HepG2 (cell line): ENCODE data around the gene GAL3ST2. TPM values are rescaled to one million over a fixed set of nuclear protein-coding genes. Genes with fewer than 3 reads are reported as not detected.
A peak's percentile ranks its signal among the peaks of the same experiment; 100 is the strongest.

Source experiments
- ATAC-seq: fragments of 200-7000 bp; cut with Tn5 transposase; 3 replicates; pipeline ENCODE4 v1.9.1; 2020; ENCODE audit warnings: mild to moderate bottlenecking, moderate library complexity
- BruUV-seq: library from RNA; stranded (reverse); fragments of 400-500 nt; replicated peaks from 2 replicates; lab custom pipeline; 2021; lab: Mats Ljungman, UMichigan
- CTCF ChIA-PET: fragments of 300-600 bp; formaldehyde crosslinking; extraction: SDS; loops from one replicate; lab custom pipeline; 2021; ENCODE audit warnings: low total read pairs, inconsistent platforms, low intra/inter-chr PET ratio; lab: Yijun Ruan, JAX
- POLR2A ChIA-PET: fragments of 350-600 bp; sonication (Branson Sonifier 250); formaldehyde crosslinking; loops from one replicate; lab custom pipeline; 2020; ENCODE audit warnings: antibody characterized with exemption, inconsistent platforms; lab: Yijun Ruan, JAX
- DNase-seq: peaks from one replicate; pipeline ENCODE4 v3.0.0-alpha.2; 2015; ENCODE audit warnings: low spot score
- FAIRE-seq: peaks from 3 replicates; lab custom pipeline; 2011; peaks lifted over from hg19 to GRCh38; lab: Jason Lieb, UNC
- H2AFZ ChIP-seq: one replicate; pipeline ENCODE4 v1.6.1; 2011; ENCODE audit warnings: low read length, inconsistent platforms
- H3K27ac ChIP-seq: fragments of 300-600 bp; 3 replicates; pipeline ENCODE4 v1.8.0; 2011; ENCODE audit warnings: mixed run types, mild to moderate bottlenecking, mixed read lengths, low read length, inconsistent platforms; ENCODE audit not compliant: insufficient read depth; ENCODE audit errors: extremely low read length
- H3K27me3 ChIP-seq, 2 experiments: fragments of 200-600 bp in 1 of 2; 2 replicates in 1 of 2; 3 replicates in 1 of 2; pipeline versions ENCODE4 v1.6.0 to v1.8.0; 2011; ENCODE audit warnings: low read length in 2 of 2, mild to moderate bottlenecking in 2 of 2, moderate library complexity in 2 of 2, inconsistent platforms in 1 of 2; ENCODE audit not compliant: insufficient read depth in 2 of 2, control insufficient read depth in 1 of 2
- H3K36me3 ChIP-seq, 2 experiments: fragments of 200-600 bp in 1 of 2; replicated peaks in 1 of 2; 2 replicates in 1 of 2; 3 replicates in 1 of 2; pipeline versions ENCODE4 v1.5.1 to v1.8.0; 2011; ENCODE audit warnings: low read length in 2 of 2, inconsistent platforms in 1 of 2; ENCODE audit not compliant: insufficient read depth in 2 of 2, control insufficient read depth in 1 of 2
- H3K4me1 ChIP-seq: 2 replicates; pipeline ENCODE4 v1.5.1; 2012; ENCODE audit warnings: low read length, inconsistent platforms; ENCODE audit not compliant: insufficient read depth
- H3K4me2 ChIP-seq: 2 replicates; pipeline ENCODE4 v1.6.0; 2011; ENCODE audit warnings: low read depth, low read length, inconsistent platforms
- H3K4me3 ChIP-seq, 3 experiments: fragments of 200-600 bp in 1 of 3; sonication (generic), shearing (Covaris generic) in 1 of 3; replicated peaks in 1 of 3; 2 replicates each; pipeline ENCODE4 v1.5.1; 2011 to 2016; ENCODE audit warnings: low read length in 3 of 3, inconsistent platforms in 2 of 3, low read depth in 2 of 3, mild to moderate bottlenecking in 2 of 3, control low read depth in 1 of 3, mixed read lengths in 1 of 3; ENCODE audit not compliant: insufficient read depth in 1 of 3
- H3K79me2 ChIP-seq: one replicate; pipeline ENCODE4 v1.6.1; 2011; ENCODE audit warnings: low read length, inconsistent platforms; ENCODE audit not compliant: insufficient read depth
- H3K9ac ChIP-seq: 2 replicates; pipeline ENCODE4 v1.6.0; 2011; ENCODE audit warnings: mild to moderate bottlenecking, low read depth, low read length, inconsistent platforms; ENCODE audit not compliant: insufficient read depth
- H3K9me3 ChIP-seq: 2 replicates; pipeline ENCODE4 v1.5.1; 2012; ENCODE audit warnings: mild to moderate bottlenecking, low read length
- H4K20me1 ChIP-seq: 2 replicates; pipeline ENCODE4 v1.6.0; 2011; ENCODE audit warnings: inconsistent platforms, mild to moderate bottlenecking, low read length, moderate library complexity; ENCODE audit not compliant: insufficient read depth
- ARNT ChIP-seq: fragments of 450-650 bp; IDR thresholded peaks from 2 replicates; pipeline ENCODE4 v1.6.1; 2017
- ETV6 ChIP-seq: sonication (generic); formaldehyde crosslinking; conservative IDR thresholded peaks from 2 replicates; pipeline ENCODE4 v1.4.0; 2020; ENCODE audit warnings: missing genetic modification reagents
- GABPA ChIP-seq, 2 experiments: IDR thresholded peaks; 2 replicates each; pipeline ENCODE4 v1.6.1; 2011 to 2016; ENCODE audit warnings: low read depth in 2 of 2, low read length in 1 of 2, missing biosample characterization in 1 of 2, missing genetic modification characterization in 1 of 2
- HES4 ChIP-seq: sonication (generic); formaldehyde crosslinking; IDR thresholded peaks from 2 replicates; pipeline ENCODE4 v1.9.0; 2021; ENCODE audit warnings: mild to moderate bottlenecking, missing genetic modification reagents, borderline replicate concordance
- HINFP ChIP-seq: sonication (generic); formaldehyde crosslinking; IDR thresholded peaks from 2 replicates; pipeline ENCODE4 v1.4.0; 2020; ENCODE audit warnings: low read depth, mild to moderate bottlenecking, missing genetic modification reagents
- NCOR1 ChIP-seq: fragments of 200-600 bp; sonication (generic); IDR thresholded peaks from 2 replicates; pipeline ENCODE4 v1.7.0; 2017; ENCODE audit warnings: antibody characterized with exemption, low read length, borderline replicate concordance
- RBFOX2 ChIP-seq: fragments of 200-400 bp; formaldehyde crosslinking; IDR thresholded peaks from 2 replicates; pipeline ENCODE4 v1.6.1; 2017; ENCODE audit warnings: low read depth, mild to moderate bottlenecking, low read length
- SUZ12 ChIP-seq: fragments of 150-350 bp; IDR thresholded peaks from 2 replicates; pipeline ENCODE4 v1.6.1; 2014; ENCODE audit warnings: low read depth, low read length
- TBX3 ChIP-seq: fragments of 450-650 bp; IDR thresholded peaks from 2 replicates; pipeline ENCODE4 v1.6.1; 2017; ENCODE audit warnings: antibody characterized with exemption, mild to moderate bottlenecking, inconsistent platforms, borderline replicate concordance
- THRA ChIP-seq: sonication (generic); formaldehyde crosslinking; IDR thresholded peaks from 2 replicates; pipeline ENCODE4 v1.4.0; 2020; ENCODE audit warnings: missing genetic modification reagents, borderline replicate concordance
- YEATS4 ChIP-seq: sonication (generic); formaldehyde crosslinking; IDR thresholded peaks from 2 replicates; pipeline ENCODE4 v1.4.0; 2020; ENCODE audit warnings: missing genetic modification reagents, borderline replicate concordance
- ZFX ChIP-seq: sonication (generic); formaldehyde crosslinking; IDR thresholded peaks from 2 replicates; pipeline ENCODE4 v1.4.0; 2020; ENCODE audit warnings: mild to moderate bottlenecking, low read depth, missing genetic modification reagents, moderate library complexity
- ZNF20 ChIP-seq: sonication (generic); formaldehyde crosslinking; IDR thresholded peaks from 2 replicates; pipeline ENCODE4 v1.4.0; 2020; ENCODE audit warnings: mild to moderate bottlenecking, moderate library complexity, missing genetic modification reagents
- ZNF431 ChIP-seq: sonication (generic); formaldehyde crosslinking; IDR thresholded peaks from 2 replicates; pipeline ENCODE4 v1.9.0; 2022; ENCODE audit warnings: missing genetic modification reagents, low read depth, mild to moderate bottlenecking, borderline replicate concordance
- ZNF468 ChIP-seq: sonication (generic); formaldehyde crosslinking; IDR thresholded peaks from 2 replicates; pipeline ENCODE4 v1.8.0; 2022; ENCODE audit warnings: mild to moderate bottlenecking, moderate library complexity, missing genetic modification reagents
- ZNF563 ChIP-seq: sonication (generic); formaldehyde crosslinking; IDR thresholded peaks from 2 replicates; pipeline ENCODE4 v1.8.0; 2022; ENCODE audit warnings: mild to moderate bottlenecking, moderate library complexity, missing genetic modification reagents
- ZNF770 ChIP-seq: sonication (generic); formaldehyde crosslinking; IDR thresholded peaks from 2 replicates; pipeline ENCODE4 v1.5.0; 2020; ENCODE audit warnings: mild to moderate bottlenecking, missing genetic modification reagents
- WGBS: methylation state at CpG from one replicate; pipeline ENCODE4 v1.1.6; 2017; ENCODE audit warnings: low lambda C conversion rate; 5-methylcytosine and 5-hydroxymethylcytosine counted together
- in situ Hi-C: cut with HindIII; loops from 2 replicates; pipeline ENCODE4 v1.10.0; 2017; ENCODE audit warnings: low pct_unique_long_range_greater_than_20kb; ENCODE audit not compliant: extremely low pct_ligation_motif_present
- intact Hi-C: fragments of 100-400 bp; cut with micrococcal nuclease; formaldehyde crosslinking; loops from one replicate; pipeline ENCODE4 v1.10.0; 2022; ENCODE audit not compliant: unreplicated experiment
- polyA plus RNA-seq, 8 experiments: library from polyadenylated mRNA; depleted of rRNA in 3 of 8; stranded (reverse) in 7 of 8; unstranded in 1 of 8; fragments of >200 nt; fragmentation: Illumina TruSeq in 4 of 8; extraction: Trizol in 4 of 8; gene quantifications; 2 replicates each; pipeline versions ENCODE4 v1.2.1 to v1.2.3, GENCODE V29; 2011 to 2016; ENCODE audit warnings: low read depth in 4 of 8, missing spikeins in 1 of 8, mixed read lengths in 1 of 8; ENCODE audit not compliant: insufficient read depth in 1 of 8
- total RNA-seq, 5 experiments: library from RNA; depleted of rRNA; stranded (reverse); fragments of >200 nt; fragmentation: Illumina TruSeq; extraction: Trizol; gene quantifications; 2 replicates each; pipeline ENCODE4 v1.2.3, GENCODE V29; 2016; ENCODE audit warnings: low read depth in 1 of 5
- TF ChIP-seq, protein P1 (sequence below): sonication (generic); formaldehyde crosslinking; conservative IDR thresholded peaks from 2 replicates; pipeline ENCODE4 v1.8.0; 2022; ENCODE audit warnings: missing genetic modification reagents

The GAL3ST2 gene
- total and polyA plus RNA-seq, 2 of the 13 experiments (the other 11 are each of a cell fraction or from before 2014, with no cell fraction given), result 0.17 to 0.20 TPM

DNA sequence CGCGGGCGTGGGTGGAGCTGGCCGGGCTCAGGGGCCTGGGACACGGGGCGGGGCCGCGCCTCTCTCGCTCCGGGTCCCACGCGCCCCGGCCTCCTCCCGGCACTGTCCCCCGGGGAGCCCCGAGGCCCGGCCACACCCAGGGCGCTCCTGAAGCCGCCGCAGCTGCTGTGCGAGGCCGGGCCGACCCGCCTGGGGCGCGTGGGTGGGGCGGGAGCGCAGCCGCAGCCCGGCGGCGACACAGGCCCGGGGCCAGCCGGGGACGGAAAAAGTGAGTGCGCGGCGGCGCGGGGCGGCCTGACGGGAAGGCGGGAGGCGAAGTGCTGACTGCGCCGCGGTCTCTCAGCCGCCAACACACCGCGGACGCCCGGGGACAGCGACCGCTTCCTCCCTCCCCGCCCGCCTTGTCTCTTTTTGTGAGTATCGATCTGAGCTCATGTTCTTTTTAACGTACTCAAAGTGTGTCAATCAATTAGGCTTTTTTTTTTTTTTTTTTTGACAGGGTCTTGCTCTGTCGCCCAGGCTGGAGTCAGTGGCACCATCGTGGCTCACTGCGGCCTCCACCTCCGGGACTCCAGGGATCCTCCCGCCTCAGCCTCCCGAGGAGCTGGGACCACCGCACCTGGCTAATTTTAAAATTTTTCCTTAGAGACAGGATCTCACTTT is 67.6 kb downstream of the GAL3ST2 start:
- ChIA-PET CTCF (no interaction called here), POLR2A (no interaction called here)
- no peaks in the 10 kb centered on the region for H3K36me3 ChIP-seq
- no peak overlapping the region for H2AFZ ChIP-seq
- H3K9me3 ChIP-seq, result no peaks in the 10 kb centered on the region
- WGBS, result 41% methylated on average over 45 of the region's 65 CpGs
- FAIRE-seq, result no peak
- H3K4me3 ChIP-seq, result peak overlapping the region in 2 of 3 experiments; percentile 16 to 55; a peak in 2 of 6 replicates
- intact Hi-C loops (no loop called here), in situ Hi-C loops (no loop called here)
- H3K9ac ChIP-seq, result no peak overlapping the region
- H3K27ac ChIP-seq, result no peak overlapping the region
- peaks cover 17 to 58% of the 10 kb centered on the region in 2 experiments for H3K27me3 ChIP-seq
- H4K20me1 ChIP-seq, result no peaks in the 10 kb centered on the region; the same call in 1 of the 2 replicates
- H3K4me2 ChIP-seq, result peak overlapping the region; percentile 67
- no peaks in the 10 kb centered on the region for H3K79me2 ChIP-seq
- peaks cover 27% of the 10 kb centered on the region for H3K4me1 ChIP-seq
- DNase-seq, result no peak
- peak; percentile 72 for ATAC-seq
- BruUV-seq, result no TSS peak
- TF ChIP-seq ZNF563 (CRISPR knock-in tag) (0 out of 2 replicates have a peak, but pooled peaks have one; percentile 18), THRA (CRISPR knock-in tag) (no peak), ZNF770 (CRISPR knock-in tag) (peak; percentile 89), YEATS4 (CRISPR knock-in tag) (0 out of 2 replicates have a peak, but pooled peaks have one; percentile 25), ZNF431 (CRISPR knock-in tag) (no peak), HES4 (no peak), RBFOX2 (no peak), ZFX (CRISPR knock-in tag) (peak; percentile 45), GABPA (IDR thresholded peaks at IDR 0.05; ENCODE audit: low read depth, low read length) (no peak), GABPA (CRISPR knock-in tag; IDR thresholded peaks at IDR 0.05; ENCODE audit: low read depth) (no peak), HINFP (CRISPR knock-in tag) (no peak), NCOR1 (no peak), TBX3 (no peak), ZNF468 (no peak), SUZ12 (no peak), ETV6 (CRISPR knock-in tag) (no peak), ZNF20 (CRISPR knock-in tag) (no peak), ARNT (no peak)
- TF ChIP-seq, protein P1, sequence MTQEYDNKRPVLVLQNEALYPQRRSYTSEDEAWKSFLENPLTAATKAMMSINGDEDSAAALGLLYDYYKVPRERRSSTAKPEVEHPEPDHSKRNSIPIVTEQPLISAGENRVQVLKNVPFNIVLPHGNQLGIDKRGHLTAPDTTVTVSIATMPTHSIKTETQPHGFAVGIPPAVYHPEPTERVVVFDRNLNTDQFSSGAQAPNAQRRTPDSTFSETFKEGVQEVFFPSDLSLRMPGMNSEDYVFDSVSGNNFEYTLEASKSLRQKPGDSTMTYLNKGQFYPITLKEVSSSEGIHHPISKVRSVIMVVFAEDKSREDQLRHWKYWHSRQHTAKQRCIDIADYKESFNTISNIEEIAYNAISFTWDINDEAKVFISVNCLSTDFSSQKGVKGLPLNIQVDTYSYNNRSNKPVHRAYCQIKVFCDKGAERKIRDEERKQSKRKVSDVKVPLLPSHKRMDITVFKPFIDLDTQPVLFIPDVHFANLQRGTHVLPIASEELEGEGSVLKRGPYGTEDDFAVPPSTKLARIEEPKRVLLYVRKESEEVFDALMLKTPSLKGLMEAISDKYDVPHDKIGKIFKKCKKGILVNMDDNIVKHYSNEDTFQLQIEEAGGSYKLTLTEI (CRISPR knock-in tag), result no peak
